ENCODE measurements around the gene PGP. TPM values are rescaled to one million over a fixed set of nuclear protein-coding genes. Genes with fewer than 3 reads are reported as not detected.

The PGP gene
- total and polyA plus RNA-seq, 4 donors = 3.4 to 9.9 (median 6.3) TPM

DNA sequence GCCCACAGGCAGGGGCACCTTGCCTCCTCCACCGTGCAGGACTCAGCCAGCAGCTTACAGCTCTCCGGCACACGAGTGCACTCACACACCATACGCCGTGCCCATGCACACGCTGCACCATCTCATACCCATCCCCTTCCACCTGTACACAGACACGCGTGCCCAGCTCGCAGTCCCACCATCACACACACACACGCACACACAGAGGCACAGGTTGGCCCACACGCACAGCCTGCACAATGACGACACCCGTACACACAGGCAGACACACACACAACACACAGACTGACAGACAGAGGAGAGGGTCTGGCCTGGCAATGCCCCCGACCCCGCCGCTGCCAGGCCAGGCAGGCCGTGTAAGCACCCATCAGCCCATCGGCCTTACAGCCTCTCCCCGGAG lies 30.3 kb downstream of the PGP start:
- no peaks in the 10 kb centered on the region for H3K36me3 ChIP-seq (ENCODE audit: control insufficient read depth in 4 of 4, insufficient read depth in 3 of 4, low read depth in 1 of 4, low read length in 3 of 4)
- no peak overlapping the region for H3K27ac ChIP-seq (ENCODE audit: low read depth in 1 of 2, low read length in 2 of 2)
- no peak for TF ChIP-seq REST (IDR thresholded peaks at IDR 0.05)
- TF ChIP-seq FOXA1 (IDR thresholded peaks at IDR 0.05) = no peak
- no peak for TF ChIP-seq RXRA (IDR thresholded peaks at IDR 0.05)
- TF ChIP-seq, protein P1, sequence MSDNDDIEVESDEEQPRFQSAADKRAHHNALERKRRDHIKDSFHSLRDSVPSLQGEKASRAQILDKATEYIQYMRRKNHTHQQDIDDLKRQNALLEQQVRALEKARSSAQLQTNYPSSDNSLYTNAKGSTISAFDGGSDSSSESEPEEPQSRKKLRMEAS (IDR thresholded peaks at IDR 0.05) = no peak
- TF ChIP-seq NR2F2 (IDR thresholded peaks at IDR 0.05) = no peak
- TF ChIP-seq RAD21 (IDR thresholded peaks at IDR 0.05) = no peak
- no peak for TF ChIP-seq JUND (IDR thresholded peaks at IDR 0.05)
- no peak for TF ChIP-seq SP1 (IDR thresholded peaks at IDR 0.05)
- no peak for TF ChIP-seq HNF4A (conservative IDR thresholded peaks at IDR 0.05)
- TF ChIP-seq TAF1 (conservative IDR thresholded peaks at IDR 0.05) = no peak
- no peak for TF ChIP-seq HNF4G (IDR thresholded peaks at IDR 0.05)
- no peak for TF ChIP-seq ZBTB33 (IDR thresholded peaks at IDR 0.05)
- TF ChIP-seq, protein P2, sequence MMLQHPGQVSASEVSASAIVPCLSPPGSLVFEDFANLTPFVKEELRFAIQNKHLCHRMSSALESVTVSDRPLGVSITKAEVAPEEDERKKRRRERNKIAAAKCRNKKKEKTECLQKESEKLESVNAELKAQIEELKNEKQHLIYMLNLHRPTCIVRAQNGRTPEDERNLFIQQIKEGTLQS (IDR thresholded peaks at IDR 0.05) = no peak
- no peak for TF ChIP-seq EGR1 (IDR thresholded peaks at IDR 0.05; ENCODE audit: low read depth in 2 of 2)
- no peak for TF ChIP-seq GABPA (IDR thresholded peaks at IDR 0.05 in 1 of 2, conservative IDR thresholded peaks at IDR 0.05 in 1 of 2)
- TF ChIP-seq FOXA2 (IDR thresholded peaks at IDR 0.05) = no peak
- TF ChIP-seq YY1 (IDR thresholded peaks at IDR 0.05) = no peak
- no peak for TF ChIP-seq CTCF (IDR thresholded peaks at IDR 0.05; ENCODE audit: low read depth, low read length, missing input control)
- WGBS = 88% methylated on average over 19 of the region's 19 CpGs
- no peak overlapping the region for H3K4me3 ChIP-seq (ENCODE audit: low read depth in 1 of 3, low read length in 3 of 3)
- H3K9me3 ChIP-seq (ENCODE audit: control insufficient read depth in 4 of 4, low read length in 3 of 4) = no peaks in the 10 kb centered on the region
- no peak overlapping the region for H3K9ac ChIP-seq (ENCODE audit: low read depth in 1 of 2, low read length in 2 of 2)
- H3K4me1 ChIP-seq (ENCODE audit: control insufficient read depth in 4 of 4, insufficient read depth in 4 of 4, low read length in 3 of 4) = no peaks in the 10 kb centered on the region
- no peaks in the 10 kb centered on the region for H3K27me3 ChIP-seq (ENCODE audit: control insufficient read depth in 4 of 4, insufficient read depth in 4 of 4, low read length in 3 of 4)
- no peak for DNase-seq (ENCODE audit: low spot score)
